Kidney (tissue), 14 donors: Measurements from ENCODE around the gene CDC14A. TPM values are rescaled to one million over a fixed set of nuclear protein-coding genes. Genes with fewer than 3 reads are reported as not detected.
A peak's percentile ranks its signal among the peaks of the same experiment; 100 is the strongest.

Source experiments
- DNase-seq, 5 donors: peaks; one replicate each; pipeline ENCODE4 v3.0.0-alpha.2; 2013 to 2020
- FAIRE-seq: peaks from 2 replicates; lab custom pipeline; 2012; peaks lifted over from hg19 to GRCh38; lab: Jason Lieb, UNC
- H3K27ac ChIP-seq, 2 donors: one replicate each; pipeline ENCODE4 v1.7.0; 2013; ENCODE audit warnings: low read depth in 2 of 2, low read length in 2 of 2, inconsistent platforms in 1 of 2
- H3K27me3 ChIP-seq: one replicate; pipeline ENCODE4 v1.7.1; 2013; ENCODE audit warnings: low read length, inconsistent platforms; ENCODE audit not compliant: control insufficient read depth, insufficient read depth
- H3K36me3 ChIP-seq, 3 donors: one replicate each; pipeline versions ENCODE4 v1.7.0 to v1.7.1; 2013; ENCODE audit warnings: low read length in 3 of 3, control low read depth in 1 of 3, inconsistent platforms in 1 of 3; ENCODE audit not compliant: insufficient read depth in 3 of 3, control insufficient read depth in 2 of 3
- H3K4me1 ChIP-seq, 3 donors: one replicate each; pipeline versions ENCODE4 v1.7.0 to v1.7.1; 2013; ENCODE audit warnings: low read length in 3 of 3, inconsistent platforms in 1 of 3, low read depth in 1 of 3; ENCODE audit not compliant: control insufficient read depth in 2 of 3, insufficient read depth in 2 of 3
- H3K4me3 ChIP-seq, 3 donors: one replicate each; pipeline versions ENCODE4 v1.7.0 to v1.8.1; 2013; ENCODE audit warnings: low read length in 3 of 3, control low read depth in 1 of 3, inconsistent platforms in 1 of 3
- H3K9ac ChIP-seq, 3 donors: one replicate each; pipeline versions ENCODE4 v1.7.0 to v1.7.1; 2013; ENCODE audit warnings: low read length in 3 of 3, control low read depth in 1 of 3, inconsistent platforms in 1 of 3
- H3K9me3 ChIP-seq, 3 donors: one replicate each; pipeline versions ENCODE4 v1.7.0 to v1.7.1; 2013; ENCODE audit warnings: low read length in 3 of 3, control low read depth in 1 of 3, inconsistent platforms in 1 of 3; ENCODE audit not compliant: control insufficient read depth in 2 of 3, insufficient read depth in 1 of 3
- intact Hi-C: fragments of 100-400 bp; cut with DNase I; formaldehyde crosslinking; loops from one replicate; pipeline ENCODE4 v1.11.1; 2022
- polyA plus RNA-seq: library from polyadenylated mRNA; stranded (reverse); fragments of 350-450 nt; fragmentation: Illumina TruSeq; extraction: RNeasy Lipid Tissue Mini Kit (QIAGEN cat#74804); gene quantifications from one replicate; pipeline ENCODE4 v1.2.3, GENCODE V29; 2014; ENCODE audit warnings: low read depth, low replicate concordance; ENCODE audit not compliant: insufficient read depth
- total RNA-seq: library from RNA; stranded (reverse); fragmentation: NEBNext Ultra II Directional; extraction: Animal tissue kit (Norgen Biotek cat#: 25700); gene quantifications from one replicate; pipeline ENCODE4 v1.2.1, GENCODE V29; 2021
- TF ChIP-seq, protein P1 (sequence below): IDR thresholded peaks from 3 replicates; pipeline ENCODE4 v1.5.1; 2012; ENCODE audit warnings: mild to moderate bottlenecking, moderate library complexity, borderline replicate concordance; ENCODE audit not compliant: insufficient read depth; ENCODE audit errors: extremely low read depth
- donor health status: control.
- donor health status: control.
- donor health status: control.
- donor health status: control.
- donor health status: control.
- donor health status: DM: yes; HTN: yes; CAD: no.
- donor health status: Normal renal cell carcinoma (clear cell type).

CDC14A gene
- total and polyA plus RNA-seq, 2 donors from 2014 or later = 4.7 to 11.9 TPM

DNA sequence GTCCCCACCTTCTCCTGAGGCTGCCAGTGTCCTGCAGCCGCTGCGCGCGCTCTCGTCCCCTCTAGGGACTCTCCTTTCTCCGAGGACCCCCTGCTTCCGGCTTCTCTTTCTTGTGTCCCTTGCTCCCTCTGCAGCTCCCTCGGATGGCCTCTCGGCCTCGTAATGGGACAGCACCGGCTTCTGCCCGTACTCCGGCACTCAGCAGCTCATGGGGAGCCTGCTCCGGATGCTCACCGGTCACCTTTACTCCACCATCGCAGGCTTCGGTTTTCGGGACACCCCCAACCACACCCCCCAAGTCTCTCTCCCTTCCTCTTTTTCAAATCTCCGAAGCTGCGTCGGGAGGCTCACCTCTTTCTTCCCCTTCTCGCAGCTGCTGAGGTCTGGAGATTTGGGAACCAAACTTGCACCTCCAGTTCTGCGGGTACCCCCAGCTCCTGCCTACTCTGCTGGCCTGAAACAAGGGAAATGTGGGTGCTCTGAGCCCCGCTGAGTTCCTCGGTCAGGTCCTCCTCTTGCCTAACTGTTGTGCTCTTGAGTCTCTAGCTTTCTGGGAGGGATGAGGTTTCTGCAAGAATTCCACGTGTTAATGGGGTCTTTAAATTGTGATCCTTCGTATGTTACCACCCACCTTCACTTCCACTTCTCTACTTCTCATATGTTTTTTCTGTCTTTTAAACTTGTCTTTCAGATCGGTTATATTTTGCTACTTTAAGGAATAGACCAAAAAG is 930 bp downstream of the CDC14A start:
- TF ChIP-seq, protein P1, sequence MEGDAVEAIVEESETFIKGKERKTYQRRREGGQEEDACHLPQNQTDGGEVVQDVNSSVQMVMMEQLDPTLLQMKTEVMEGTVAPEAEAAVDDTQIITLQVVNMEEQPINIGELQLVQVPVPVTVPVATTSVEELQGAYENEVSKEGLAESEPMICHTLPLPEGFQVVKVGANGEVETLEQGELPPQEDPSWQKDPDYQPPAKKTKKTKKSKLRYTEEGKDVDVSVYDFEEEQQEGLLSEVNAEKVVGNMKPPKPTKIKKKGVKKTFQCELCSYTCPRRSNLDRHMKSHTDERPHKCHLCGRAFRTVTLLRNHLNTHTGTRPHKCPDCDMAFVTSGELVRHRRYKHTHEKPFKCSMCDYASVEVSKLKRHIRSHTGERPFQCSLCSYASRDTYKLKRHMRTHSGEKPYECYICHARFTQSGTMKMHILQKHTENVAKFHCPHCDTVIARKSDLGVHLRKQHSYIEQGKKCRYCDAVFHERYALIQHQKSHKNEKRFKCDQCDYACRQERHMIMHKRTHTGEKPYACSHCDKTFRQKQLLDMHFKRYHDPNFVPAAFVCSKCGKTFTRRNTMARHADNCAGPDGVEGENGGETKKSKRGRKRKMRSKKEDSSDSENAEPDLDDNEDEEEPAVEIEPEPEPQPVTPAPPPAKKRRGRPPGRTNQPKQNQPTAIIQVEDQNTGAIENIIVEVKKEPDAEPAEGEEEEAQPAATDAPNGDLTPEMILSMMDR = no peak
- Histone ChIP-seq H3K36me3 (peaks cover 0 to 2% (median 0%) of the 10 kb centered on the region in 3 donors), H3K9me3 (no peaks in the 10 kb centered on the region), H3K27me3 (no peaks in the 10 kb centered on the region), H3K27ac (peak overlapping the region; percentile 66 to 97), H3K4me1 (peaks cover 5 to 9% (median 6%) of the 10 kb centered on the region in 3 donors), H3K4me3 (peak overlapping the region; percentile 78 to 93 (median 80)), H3K9ac (peak overlapping the region; percentile 63 to 89 (median 88))
- intact Hi-C loops = no loop called here
- FAIRE-seq (no peak), DNase-seq (peak; percentile 64 to 84 (median 80))

GRCh38 chr1:100353988-100354387 is 1.7 kb downstream of the CDC14A start:
- Histone ChIP-seq H3K36me3 (peaks cover 0 to 2% (median 0%) of the 10 kb centered on the region in 3 donors), H3K4me1 (peaks cover 6 to 9% (median 7%) of the 10 kb centered on the region in 3 donors), H3K4me3 (peak overlapping the region; percentile 78 to 93 (median 80)), H3K27me3 (no peaks in the 10 kb centered on the region), H3K27ac (no peak overlapping the region), H3K9ac (peak overlapping the region in 2 of 3 donors; percentile 63 to 89), H3K9me3 (no peaks in the 10 kb centered on the region)
- TF ChIP-seq, protein P1 = no peak
- intact Hi-C loops = no loop called here
- DNase-seq (peak in 3 of 5 donors; percentile 35 to 82 (median 72)), FAIRE-seq (no peak)

GRCh38 chr1:100354971-100355394 is 2.7 kb downstream of the CDC14A start:
- Histone ChIP-seq H3K9ac (peak overlapping the region in 2 of 3 donors; percentile 2 to 34), H3K36me3 (peaks cover 0 to 2% (median 0%) of the 10 kb centered on the region in 3 donors), H3K27ac (peak overlapping the region in 1 of 2 donors; percentile 5), H3K9me3 (no peaks in the 10 kb centered on the region), H3K4me1 (peaks cover 6 to 11% (median 9%) of the 10 kb centered on the region in 3 donors), H3K27me3 (no peaks in the 10 kb centered on the region), H3K4me3 (peak overlapping the region; percentile 9 to 45 (median 12))
- TF ChIP-seq, protein P1 = no peak
- DNase-seq (peak in 4 of 5 donors; percentile 79 to 95 (median 88)), FAIRE-seq (no peak)
- intact Hi-C loops = no loop called here
